Liver (tissue), 3 donors: ENCODE data around the gene INPP5K.

Experiments used
- HNF4A ChIP-seq, 2 donors: conservative IDR thresholded peaks; 2 replicates each; pipeline ENCODE4 v1.6.1; 2016; ENCODE audit warnings: antibody characterized with exemption in 2 of 2, mild to moderate bottlenecking in 2 of 2
- JUND ChIP-seq, 2 donors: IDR thresholded peaks; 2 replicates each; pipeline ENCODE4 v1.6.1; 2016; ENCODE audit warnings: antibody characterized with exemption in 2 of 2
- RAD21 ChIP-seq, 2 donors: IDR thresholded peaks; 2 replicates each; pipeline ENCODE4 v1.6.1; 2016; ENCODE audit warnings: antibody characterized with exemption in 2 of 2, mild to moderate bottlenecking in 2 of 2
- TAF1 ChIP-seq: conservative IDR thresholded peaks from 2 replicates; pipeline ENCODE4 v1.6.1; 2016; ENCODE audit warnings: antibody characterized with exemption, mild to moderate bottlenecking
- TF ChIP-seq, protein P1 (sequence below): fragments of 150-350 bp; IDR thresholded peaks from 2 replicates; pipeline ENCODE4 v1.5.1; 2017; ENCODE audit warnings: improper control_type of control experiment, low read depth, low read length; ENCODE audit not compliant: missing input control
- TF ChIP-seq, protein P2 (sequence below): IDR thresholded peaks from 2 replicates; pipeline ENCODE4 v1.6.1; 2016; ENCODE audit warnings: antibody characterized with exemption
- TF ChIP-seq, protein P3 (sequence below): IDR thresholded peaks from 2 replicates; pipeline ENCODE4 v1.6.1; 2016; ENCODE audit warnings: antibody characterized with exemption
- TF ChIP-seq, protein P4 (sequence below): IDR thresholded peaks from 2 replicates; pipeline ENCODE4 v1.6.1; 2016; ENCODE audit warnings: antibody characterized with exemption, mild to moderate bottlenecking
- TF ChIP-seq, protein P5 (sequence below): IDR thresholded peaks from 2 replicates; pipeline ENCODE4 v1.6.1; 2016; ENCODE audit warnings: antibody characterized with exemption
- donor health status: healthy.
- donor health status: healthy.

DNA sequence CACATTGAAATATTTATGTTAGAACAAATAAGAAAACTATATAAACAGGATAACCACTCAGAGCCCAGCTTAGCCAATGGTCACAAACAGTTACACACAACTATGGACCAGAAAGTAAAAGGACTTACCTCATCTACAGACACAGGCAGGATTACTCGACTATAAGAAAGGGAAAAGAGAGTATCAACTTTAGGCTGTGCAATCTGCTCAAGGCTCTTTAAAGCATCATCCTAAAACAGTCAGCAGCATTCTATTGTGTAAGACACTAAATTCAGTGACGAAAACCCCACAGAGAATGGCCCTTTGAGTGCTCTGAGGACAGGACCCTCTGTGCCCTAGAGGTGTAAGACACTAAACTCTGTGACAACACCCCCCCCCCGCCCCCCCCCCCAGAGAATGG is 42.0 kb upstream of the INPP5K start:
- TF ChIP-seq, protein P1, sequence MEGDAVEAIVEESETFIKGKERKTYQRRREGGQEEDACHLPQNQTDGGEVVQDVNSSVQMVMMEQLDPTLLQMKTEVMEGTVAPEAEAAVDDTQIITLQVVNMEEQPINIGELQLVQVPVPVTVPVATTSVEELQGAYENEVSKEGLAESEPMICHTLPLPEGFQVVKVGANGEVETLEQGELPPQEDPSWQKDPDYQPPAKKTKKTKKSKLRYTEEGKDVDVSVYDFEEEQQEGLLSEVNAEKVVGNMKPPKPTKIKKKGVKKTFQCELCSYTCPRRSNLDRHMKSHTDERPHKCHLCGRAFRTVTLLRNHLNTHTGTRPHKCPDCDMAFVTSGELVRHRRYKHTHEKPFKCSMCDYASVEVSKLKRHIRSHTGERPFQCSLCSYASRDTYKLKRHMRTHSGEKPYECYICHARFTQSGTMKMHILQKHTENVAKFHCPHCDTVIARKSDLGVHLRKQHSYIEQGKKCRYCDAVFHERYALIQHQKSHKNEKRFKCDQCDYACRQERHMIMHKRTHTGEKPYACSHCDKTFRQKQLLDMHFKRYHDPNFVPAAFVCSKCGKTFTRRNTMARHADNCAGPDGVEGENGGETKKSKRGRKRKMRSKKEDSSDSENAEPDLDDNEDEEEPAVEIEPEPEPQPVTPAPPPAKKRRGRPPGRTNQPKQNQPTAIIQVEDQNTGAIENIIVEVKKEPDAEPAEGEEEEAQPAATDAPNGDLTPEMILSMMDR, result no peak
- TF ChIP-seq TAF1 (no peak), HNF4A (conservative IDR thresholded peaks at IDR 0.05) (no peak), RAD21 (IDR thresholded peaks at IDR 0.05) (no peak), JUND (IDR thresholded peaks at IDR 0.05) (no peak)
- TF ChIP-seq, protein P2, sequence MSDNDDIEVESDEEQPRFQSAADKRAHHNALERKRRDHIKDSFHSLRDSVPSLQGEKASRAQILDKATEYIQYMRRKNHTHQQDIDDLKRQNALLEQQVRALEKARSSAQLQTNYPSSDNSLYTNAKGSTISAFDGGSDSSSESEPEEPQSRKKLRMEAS, result no peak
- TF ChIP-seq, protein P3, sequence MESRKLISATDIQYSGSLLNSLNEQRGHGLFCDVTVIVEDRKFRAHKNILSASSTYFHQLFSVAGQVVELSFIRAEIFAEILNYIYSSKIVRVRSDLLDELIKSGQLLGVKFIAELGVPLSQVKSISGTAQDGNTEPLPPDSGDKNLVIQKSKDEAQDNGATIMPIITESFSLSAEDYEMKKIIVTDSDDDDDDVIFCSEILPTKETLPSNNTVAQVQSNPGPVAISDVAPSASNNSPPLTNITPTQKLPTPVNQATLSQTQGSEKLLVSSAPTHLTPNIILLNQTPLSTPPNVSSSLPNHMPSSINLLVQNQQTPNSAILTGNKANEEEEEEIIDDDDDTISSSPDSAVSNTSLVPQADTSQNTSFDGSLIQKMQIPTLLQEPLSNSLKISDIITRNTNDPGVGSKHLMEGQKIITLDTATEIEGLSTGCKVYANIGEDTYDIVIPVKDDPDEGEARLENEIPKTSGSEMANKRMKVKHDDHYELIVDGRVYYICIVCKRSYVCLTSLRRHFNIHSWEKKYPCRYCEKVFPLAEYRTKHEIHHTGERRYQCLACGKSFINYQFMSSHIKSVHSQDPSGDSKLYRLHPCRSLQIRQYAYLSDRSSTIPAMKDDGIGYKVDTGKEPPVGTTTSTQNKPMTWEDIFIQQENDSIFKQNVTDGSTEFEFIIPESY, result no peak
- TF ChIP-seq, protein P4, sequence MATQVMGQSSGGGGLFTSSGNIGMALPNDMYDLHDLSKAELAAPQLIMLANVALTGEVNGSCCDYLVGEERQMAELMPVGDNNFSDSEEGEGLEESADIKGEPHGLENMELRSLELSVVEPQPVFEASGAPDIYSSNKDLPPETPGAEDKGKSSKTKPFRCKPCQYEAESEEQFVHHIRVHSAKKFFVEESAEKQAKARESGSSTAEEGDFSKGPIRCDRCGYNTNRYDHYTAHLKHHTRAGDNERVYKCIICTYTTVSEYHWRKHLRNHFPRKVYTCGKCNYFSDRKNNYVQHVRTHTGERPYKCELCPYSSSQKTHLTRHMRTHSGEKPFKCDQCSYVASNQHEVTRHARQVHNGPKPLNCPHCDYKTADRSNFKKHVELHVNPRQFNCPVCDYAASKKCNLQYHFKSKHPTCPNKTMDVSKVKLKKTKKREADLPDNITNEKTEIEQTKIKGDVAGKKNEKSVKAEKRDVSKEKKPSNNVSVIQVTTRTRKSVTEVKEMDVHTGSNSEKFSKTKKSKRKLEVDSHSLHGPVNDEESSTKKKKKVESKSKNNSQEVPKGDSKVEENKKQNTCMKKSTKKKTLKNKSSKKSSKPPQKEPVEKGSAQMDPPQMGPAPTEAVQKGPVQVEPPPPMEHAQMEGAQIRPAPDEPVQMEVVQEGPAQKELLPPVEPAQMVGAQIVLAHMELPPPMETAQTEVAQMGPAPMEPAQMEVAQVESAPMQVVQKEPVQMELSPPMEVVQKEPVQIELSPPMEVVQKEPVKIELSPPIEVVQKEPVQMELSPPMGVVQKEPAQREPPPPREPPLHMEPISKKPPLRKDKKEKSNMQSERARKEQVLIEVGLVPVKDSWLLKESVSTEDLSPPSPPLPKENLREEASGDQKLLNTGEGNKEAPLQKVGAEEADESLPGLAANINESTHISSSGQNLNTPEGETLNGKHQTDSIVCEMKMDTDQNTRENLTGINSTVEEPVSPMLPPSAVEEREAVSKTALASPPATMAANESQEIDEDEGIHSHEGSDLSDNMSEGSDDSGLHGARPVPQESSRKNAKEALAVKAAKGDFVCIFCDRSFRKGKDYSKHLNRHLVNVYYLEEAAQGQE, result no peak
- TF ChIP-seq, protein P5, sequence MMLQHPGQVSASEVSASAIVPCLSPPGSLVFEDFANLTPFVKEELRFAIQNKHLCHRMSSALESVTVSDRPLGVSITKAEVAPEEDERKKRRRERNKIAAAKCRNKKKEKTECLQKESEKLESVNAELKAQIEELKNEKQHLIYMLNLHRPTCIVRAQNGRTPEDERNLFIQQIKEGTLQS, result no peak
